UCSD-AML1 (cell line): ENCODE data around the gene ABHD2.
"Not testable (repeated sequence)": the region's sequence is repeated elsewhere in the genome, so short reads cannot be mapped to it uniquely, and the experiment has no call there.

Source experiments
- DNase-seq: peaks from one replicate; lab custom pipeline; 2025; ENCODE audit not compliant: unreplicated experiment; lab: John Stamatoyannopoulos, UW

Gene ABHD2

DNA sequence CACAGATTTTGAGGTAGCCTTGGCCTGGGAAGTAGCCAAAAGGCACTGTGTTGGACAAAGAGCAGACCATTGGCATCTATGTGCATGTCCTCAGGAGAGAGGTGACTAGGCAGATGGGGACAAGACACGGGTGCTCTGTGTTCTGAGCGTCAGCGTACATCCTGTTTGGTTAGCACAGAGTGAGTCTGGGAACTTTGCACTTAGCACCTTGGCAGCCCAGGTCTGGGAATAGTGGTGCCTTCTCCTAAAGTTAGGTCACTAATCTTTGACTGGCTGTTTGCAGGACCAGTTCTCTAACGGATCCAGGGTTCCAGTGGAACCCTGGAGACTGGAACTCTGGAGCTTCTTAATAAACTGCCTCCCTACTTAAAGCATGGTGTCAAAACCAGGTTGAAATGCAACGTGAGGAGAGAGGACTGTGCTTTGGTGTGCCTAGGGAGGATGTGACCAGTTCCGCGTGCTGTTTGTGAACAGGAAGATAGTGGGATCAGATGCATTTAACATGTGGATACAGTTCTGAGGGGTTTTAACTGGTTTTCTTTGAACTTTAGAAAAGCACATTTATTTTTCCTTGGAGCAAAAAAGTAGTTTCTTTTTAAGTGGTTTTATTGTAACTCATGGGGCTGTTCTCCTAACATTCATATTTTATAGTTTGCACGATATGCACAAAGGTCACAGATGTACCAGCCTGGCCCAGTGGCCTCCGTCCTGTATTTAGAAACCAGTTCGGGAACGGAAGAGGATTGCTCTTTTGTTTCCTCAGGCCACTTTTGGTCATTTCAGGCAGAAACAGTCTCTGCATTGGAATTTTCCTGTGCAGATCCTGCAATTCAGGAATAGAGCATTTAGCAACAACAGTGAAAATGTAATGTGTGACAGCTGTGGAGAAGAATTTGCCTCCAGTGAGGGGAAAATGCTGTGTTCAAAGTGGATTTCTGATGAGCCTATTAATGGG is 48.8 kb downstream of the ABHD2 start:
- DNase-seq, result no peak

DNA sequence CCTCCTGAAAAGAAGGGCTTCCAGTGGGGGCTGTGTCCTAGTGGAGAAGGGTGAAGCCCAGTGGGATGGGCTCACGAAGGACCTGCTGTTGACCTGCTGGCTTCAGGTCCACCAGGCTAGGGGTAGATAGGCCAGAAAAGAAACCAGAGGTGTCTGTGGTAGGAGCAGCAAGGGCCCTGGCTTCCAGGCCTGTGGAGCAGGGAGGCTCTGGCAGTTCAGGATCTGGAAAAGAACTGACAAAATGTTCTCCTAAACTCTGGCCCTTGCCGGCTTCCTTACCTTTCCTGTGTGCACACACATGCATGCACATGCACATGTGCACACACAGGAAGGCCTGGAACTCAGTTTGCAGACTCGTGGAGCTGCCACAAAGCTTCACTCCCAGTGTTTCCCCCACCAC is 49.7 kb downstream of the ABHD2 start:
- DNase-seq, result no peak

DNA sequence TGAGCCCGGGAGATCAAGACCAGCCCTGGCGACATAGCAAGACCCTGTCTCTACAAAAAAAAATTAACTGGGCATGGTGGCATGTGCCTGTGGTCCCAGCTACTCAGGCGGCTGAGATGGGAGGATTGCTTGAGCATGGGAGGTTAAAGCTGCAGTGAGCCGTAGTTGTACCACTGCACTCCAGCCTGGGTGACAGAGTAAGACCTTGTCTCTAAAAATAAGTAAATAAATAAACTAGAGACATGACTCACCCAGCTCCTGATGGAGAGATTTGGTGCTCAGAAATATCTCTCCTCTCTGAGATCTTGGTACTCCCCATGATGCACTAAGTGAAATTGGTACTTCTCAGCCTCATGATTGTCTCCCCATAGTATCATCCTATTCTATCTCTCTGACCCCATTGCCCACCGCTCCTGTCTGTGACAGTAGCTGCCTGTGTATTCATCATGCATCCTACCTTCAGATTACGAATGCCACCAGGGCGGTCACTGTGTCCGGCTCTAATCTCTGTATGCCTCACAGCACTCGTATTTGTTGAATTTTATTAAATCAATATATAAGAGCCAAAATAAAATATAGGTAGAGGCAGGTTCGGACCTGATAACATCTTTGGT is 50.9 kb downstream of the ABHD2 start:
- DNase-seq, result no peak

DNA sequence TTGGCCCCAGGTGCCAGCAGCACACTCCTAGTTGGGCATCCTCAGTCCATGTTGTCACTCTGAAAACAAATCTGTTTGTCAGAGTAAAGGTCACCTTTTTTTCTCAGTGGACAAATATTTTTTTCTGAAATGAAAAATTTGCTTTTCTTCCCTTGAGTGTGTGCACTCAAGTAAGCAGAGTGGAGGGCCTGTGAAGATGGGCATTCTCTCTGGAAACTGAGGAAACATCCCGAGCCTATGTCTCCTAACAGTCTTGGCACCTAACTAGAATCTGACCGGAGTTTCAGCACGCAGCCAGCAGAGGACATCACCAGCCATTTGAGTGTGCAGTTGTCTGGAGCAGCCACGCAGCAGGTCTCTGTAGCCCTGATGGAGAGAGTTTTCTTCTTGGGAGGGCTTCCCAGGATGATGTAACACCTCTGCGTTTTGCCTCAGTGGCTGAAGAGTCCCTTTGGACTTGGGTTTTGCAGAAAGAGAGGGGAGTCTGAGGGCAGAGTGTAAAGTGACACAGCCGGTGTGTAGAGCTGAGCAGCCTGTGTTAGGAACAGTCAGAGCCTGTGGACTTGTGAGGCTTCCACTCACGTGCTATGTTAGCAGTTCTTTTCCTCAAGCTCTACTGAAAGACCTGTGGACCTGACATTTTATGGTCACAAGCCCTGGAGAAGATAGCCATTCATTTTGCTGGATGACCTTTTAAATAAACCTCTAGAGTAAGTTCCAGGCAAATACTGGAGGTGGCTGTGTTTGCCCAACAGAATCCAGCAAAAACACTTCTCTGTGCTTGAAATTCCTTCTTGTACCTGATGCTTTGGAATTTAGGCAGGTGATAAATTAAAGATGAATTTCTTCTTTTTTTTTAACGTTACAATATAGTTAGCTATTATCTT is 51.6 kb downstream of the ABHD2 start:
- peak; percentile 36 for DNase-seq

GRCh38 chr15:89140595-89140994 is 52.3 kb downstream of the ABHD2 start:
- no peak for DNase-seq

DNA sequence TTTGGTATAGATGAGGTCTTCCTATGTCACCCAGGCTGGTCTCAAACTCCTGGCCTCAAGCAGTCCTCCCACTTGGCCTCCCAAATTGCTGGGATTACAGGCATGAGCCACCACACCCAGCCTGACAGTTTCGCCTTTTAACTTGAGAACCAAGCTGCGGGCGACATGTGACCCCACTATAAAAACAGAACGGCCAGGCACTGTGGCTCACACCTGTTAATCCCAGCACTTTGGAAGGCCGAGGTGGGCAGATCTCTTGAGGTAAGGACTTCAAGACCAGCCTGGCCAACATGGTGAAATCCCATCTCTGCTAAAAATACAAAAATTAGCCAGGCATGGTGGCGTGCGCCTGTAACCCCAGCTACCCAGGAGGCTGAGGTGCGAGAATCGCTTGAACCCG is 52.9 kb downstream of the ABHD2 start:
- DNase-seq, result not testable (repeated sequence)

GRCh38 chr15:89141885-89142284 is 53.6 kb downstream of the ABHD2 start:
- DNase-seq, result no peak

DNA sequence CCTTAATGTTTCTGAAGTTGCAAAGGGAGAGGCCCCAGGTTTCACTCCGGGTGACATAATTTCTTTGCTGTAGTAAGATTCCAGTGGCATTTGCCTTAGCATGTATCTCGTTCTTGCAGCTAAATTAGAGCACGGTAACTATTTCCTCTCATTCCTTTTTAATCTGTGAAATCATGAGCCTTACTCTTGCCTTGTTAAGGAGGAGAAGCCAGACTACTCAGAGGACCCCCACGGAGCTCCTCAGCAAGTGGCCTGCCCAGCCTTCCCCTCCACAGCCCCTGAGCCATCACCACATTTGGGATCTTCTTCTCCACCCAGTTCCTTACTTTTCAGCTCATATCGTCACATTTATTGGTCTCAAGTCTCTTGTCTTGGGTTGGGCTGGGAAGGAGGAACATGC is 54.2 kb downstream of the ABHD2 start:
- no peak for DNase-seq

DNA sequence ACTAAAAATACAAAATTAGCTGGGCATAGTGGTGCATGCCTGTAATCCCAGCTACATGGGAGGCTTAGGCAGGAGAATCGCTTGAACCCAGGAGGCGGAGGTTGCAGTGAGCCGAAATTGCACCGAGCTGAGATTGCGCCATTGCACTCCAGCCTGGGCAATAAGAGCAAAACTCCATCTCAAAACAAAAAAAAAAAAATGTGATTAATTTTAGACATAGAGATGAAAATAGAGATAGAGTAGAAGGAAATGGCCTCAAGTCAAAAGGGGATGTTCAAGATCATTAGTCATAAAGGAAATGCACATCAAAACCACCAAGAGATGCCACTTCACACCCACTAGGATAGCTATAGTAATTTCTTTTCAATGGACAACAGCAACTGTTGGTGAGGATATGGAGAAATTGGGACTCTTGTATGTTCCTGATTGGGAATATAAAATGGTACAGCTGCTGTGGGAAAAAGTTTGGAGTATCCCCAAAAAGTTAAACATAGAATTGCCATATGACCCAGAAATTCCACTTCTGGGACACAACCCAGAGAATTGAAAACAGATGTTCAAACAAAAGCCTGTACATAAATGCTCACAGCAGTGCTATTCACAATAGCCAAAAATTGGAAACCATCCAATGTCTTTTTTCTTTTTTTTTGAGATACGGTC is 55.4 kb downstream of the ABHD2 start:
- no peak for DNase-seq

DNA sequence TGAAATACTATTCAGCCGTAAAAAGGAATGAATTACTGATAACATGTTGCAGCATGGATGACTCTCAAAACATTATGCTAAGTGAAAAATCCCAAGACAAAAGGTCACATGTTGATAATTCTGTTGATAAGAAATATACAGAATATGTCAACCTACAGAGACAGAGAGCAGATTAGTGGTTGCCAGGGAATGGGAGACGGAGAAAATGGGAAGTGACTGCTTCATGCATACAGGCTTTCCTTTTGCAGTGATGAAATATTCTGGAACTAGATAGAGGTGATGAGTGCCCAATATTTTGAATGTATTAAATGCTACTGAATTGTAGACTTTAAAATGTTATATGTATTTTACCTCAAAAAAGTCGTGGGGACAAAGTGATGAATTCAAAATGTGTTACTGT is 56.2 kb downstream of the ABHD2 start:
- DNase-seq, result no peak

DNA sequence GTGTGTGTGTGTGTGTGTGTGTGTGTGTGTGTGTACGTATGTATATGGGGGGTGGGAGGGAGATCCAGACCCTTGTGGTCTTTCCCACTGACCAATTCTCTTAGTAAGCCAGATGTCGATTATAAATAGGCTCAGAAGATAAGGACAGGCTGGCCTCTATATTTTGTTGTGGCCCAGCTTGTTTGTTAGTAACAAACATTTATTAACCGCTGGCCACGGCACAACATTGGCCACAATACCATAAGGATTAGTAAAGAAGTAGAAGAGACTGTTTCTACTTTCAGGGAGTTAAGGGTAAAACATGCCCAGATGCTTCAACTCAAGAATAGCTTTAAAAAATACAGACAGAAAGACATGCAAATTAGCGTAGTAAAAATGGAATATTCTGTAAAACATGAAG is 58.1 kb downstream of the ABHD2 start:
- no peak for DNase-seq

GRCh38 chr15:89148126-89148525 is 59.9 kb downstream of the ABHD2 start:
- no peak for DNase-seq

DNA sequence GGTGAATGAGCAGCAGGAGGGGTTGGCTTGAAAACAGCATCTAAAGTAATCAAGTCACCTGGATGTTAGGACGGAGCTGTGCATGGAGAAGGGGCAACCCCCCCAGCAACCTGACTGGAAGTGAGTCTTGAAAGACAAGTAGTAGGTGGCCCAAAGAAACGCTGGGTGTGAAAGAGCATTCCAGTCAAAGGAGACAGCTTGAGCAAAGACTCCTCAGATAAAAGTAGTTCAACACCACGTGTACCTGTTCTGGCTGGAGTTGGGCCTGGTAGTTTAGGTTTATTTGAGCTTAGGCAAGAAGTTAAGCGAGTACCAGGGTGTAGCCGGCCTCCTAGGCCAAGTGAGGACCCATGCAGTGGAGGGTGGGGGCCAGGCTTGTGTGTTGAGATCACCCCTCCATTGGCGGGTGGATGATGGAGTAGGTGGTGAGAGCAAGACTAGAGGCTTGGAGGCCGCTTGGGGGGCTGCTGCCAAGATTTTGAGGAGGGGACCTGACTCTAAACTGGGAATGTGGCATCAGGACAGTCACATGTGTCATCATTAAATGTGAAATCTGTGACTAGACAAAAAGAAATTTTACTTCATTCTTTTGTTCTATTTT is 61.3 kb downstream of the ABHD2 start:
- DNase-seq, result no peak

DNA sequence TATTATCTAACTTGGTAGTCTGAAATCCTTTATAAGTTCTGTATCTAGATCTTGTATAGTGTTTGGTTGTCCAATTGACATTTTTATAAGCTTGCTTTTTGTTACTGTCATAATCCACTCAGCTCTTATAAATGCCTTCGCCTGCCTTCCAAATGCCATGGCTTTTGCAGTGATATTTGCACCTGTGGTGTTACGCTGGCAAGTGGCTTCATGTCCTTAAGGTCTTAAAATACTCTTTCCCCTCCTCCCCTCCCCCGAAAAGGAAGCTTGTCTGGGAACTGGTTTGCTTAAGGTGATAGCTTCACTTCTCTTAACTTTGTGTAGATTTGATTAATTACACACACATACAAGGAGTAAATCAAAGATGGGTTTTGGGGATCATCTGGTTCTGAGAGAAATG is 62.0 kb downstream of the ABHD2 start:
- no peak for DNase-seq

DNA sequence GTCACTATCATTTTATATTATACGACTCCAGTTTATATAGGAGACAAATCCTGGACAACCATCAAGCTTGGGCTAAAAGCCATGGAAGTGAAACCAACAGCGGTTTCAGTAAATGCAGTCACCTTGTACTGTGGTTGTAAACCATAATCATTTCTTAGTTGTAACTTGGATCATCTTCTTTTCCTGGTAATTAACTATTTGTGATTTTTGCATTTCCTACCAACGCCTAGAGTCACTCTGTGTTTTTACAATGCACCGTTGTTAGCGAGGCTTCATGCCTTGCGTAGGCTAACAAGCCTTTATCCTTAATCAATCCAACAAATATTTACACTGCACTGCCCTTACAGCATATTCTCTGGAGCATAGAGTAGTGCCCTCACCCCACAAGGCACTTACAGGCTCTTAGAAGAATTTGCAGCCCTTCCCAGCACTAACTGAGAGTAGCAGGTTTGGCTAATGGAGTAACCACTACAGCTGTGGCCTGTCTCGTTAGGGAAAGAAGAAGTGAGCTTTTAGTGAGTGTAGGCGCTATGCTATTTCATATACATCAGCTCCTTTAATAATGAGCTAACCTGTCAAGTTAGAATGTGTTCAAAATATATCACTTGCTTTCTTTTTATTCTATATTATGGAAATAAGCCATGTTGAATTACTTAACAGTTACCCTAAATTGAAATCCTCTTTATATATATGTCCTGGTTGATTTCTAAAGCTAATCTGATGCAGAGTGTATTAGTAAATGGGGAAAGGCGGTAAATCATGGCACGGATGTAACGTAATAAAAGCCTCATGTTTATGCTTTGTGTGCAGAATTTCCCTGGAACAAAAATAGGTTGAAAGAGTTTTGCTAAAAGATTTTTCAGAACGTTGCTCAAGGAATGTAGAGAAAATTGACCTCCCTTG is 62.8 kb downstream of the ABHD2 start:
- no peak for DNase-seq

GRCh38 chr15:89155122-89155521 is 66.9 kb downstream of the ABHD2 start:
- DNase-seq, result no peak

GRCh38 chr15:89155656-89156055 is 67.4 kb downstream of the ABHD2 start:
- DNase-seq, result no peak

DNA sequence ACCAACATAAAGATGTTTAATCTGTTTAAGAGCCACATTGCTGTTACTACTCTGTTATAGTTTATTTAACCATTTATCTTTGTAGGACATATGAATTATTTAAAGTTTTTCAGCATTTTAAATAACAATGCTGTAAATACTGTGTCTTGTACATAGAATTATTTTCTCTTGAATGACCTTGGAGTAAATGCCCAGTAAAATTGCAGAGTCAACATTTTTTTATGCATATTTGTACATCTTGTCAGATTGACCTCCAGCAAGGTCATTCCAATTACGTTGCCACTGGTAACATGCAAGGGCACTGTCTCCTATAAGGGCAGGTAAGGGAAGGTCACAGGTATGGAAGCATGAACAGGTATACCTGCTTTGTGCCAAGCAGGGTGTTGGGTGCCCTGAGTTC is 68.8 kb downstream of the ABHD2 start:
- no peak for DNase-seq

- DNase-seq, result no peak
Observed at GRCh38 chr15:89157918-89158564, 69.8 kb downstream of the ABHD2 start.
